Measurements from ENCODE around the gene MID2.
"Not testable (repeated sequence)": the region's sequence is repeated elsewhere in the genome, so short reads cannot be mapped to it uniquely, and the experiment has no call there.

- TF ChIP-seq, protein P1, sequence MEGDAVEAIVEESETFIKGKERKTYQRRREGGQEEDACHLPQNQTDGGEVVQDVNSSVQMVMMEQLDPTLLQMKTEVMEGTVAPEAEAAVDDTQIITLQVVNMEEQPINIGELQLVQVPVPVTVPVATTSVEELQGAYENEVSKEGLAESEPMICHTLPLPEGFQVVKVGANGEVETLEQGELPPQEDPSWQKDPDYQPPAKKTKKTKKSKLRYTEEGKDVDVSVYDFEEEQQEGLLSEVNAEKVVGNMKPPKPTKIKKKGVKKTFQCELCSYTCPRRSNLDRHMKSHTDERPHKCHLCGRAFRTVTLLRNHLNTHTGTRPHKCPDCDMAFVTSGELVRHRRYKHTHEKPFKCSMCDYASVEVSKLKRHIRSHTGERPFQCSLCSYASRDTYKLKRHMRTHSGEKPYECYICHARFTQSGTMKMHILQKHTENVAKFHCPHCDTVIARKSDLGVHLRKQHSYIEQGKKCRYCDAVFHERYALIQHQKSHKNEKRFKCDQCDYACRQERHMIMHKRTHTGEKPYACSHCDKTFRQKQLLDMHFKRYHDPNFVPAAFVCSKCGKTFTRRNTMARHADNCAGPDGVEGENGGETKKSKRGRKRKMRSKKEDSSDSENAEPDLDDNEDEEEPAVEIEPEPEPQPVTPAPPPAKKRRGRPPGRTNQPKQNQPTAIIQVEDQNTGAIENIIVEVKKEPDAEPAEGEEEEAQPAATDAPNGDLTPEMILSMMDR (conservative IDR thresholded peaks at IDR 0.05; ENCODE audit: low read length) = not testable (repeated sequence)
- not testable (repeated sequence) for TF ChIP-seq EZH2phosphoT487 (IDR thresholded peaks at IDR 0.05; ENCODE audit: borderline replicate concordance, low read depth, low read length)
Observed at GRCh38 chrX:107810053-107810452, 15.6 kb upstream of the MID2 start.
